GM12801 (cell line): Measurements from ENCODE around the gene LIPT1.

Source experiments
- CTCF ChIP-seq: IDR thresholded peaks from one replicate; pipeline ENCODE4 v1.5.1; 2011; ENCODE audit warnings: control low read depth; ENCODE audit not compliant: insufficient read length; ENCODE audit errors: extremely low read depth

The LIPT1 gene

GRCh38 chr2:99201959-99202678 lies 47.4 kb downstream of the LIPT1 start:
- TF ChIP-seq CTCF = no peak

GRCh38 chr2:99205491-99205890 lies 50.7 kb downstream of the LIPT1 start:
- TF ChIP-seq CTCF = no peak
